ENCODE results near the gene MAD2L1BP. TPM values are rescaled to one million over a fixed set of nuclear protein-coding genes. Genes with fewer than 3 reads are reported as not detected.

Gene MAD2L1BP
- total and polyA plus RNA-seq, 2 of the 13 experiments (the other 11 are each of a cell fraction or from before 2014, with no cell fraction given): 54.2 to 55.5 TPM

DNA sequence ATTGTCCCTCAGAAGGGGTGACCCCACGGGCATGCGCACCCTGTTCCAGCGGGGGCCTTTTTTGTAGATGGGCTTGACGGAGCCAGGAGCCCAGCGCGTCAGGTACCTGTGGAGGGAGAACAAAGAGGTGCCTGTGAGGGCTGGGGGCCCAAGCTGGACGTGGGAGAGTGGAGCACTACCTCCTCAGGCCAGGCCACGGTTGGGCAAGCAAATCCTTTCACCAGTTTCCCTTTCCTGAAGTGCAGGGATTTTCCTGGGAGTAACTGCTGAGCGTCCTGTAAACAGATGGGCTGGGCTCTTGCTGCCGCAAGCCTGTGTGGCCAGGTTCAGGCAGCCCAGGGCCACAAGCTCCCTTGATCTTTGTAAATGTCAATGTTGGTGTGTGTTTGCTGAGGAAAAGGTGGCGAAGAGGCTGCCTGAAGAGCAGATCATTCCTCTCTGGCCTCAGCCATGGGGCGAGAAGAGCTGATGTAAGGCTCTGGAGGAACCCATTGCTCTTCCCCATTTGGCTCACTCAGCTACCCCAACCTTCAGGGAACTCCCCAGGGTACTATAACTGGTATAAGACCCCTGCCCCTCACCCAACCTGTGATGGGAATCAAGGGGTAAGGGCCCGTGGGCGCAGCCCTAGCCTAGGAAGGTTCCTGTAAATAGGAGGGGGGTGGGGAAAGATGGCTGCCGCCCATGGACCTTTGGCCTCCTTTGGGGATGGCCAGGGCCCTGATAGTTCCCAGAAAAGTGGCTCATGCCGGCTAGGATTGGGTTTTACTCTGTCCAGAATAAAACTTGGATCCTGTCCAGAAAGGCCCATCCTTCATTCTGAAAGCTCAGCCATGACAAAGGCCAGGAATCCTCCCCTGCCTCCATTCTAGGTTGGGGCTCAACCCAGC is 36.4 kb downstream of the MAD2L1BP start (continued):
- TF ChIP-seq, protein P1, sequence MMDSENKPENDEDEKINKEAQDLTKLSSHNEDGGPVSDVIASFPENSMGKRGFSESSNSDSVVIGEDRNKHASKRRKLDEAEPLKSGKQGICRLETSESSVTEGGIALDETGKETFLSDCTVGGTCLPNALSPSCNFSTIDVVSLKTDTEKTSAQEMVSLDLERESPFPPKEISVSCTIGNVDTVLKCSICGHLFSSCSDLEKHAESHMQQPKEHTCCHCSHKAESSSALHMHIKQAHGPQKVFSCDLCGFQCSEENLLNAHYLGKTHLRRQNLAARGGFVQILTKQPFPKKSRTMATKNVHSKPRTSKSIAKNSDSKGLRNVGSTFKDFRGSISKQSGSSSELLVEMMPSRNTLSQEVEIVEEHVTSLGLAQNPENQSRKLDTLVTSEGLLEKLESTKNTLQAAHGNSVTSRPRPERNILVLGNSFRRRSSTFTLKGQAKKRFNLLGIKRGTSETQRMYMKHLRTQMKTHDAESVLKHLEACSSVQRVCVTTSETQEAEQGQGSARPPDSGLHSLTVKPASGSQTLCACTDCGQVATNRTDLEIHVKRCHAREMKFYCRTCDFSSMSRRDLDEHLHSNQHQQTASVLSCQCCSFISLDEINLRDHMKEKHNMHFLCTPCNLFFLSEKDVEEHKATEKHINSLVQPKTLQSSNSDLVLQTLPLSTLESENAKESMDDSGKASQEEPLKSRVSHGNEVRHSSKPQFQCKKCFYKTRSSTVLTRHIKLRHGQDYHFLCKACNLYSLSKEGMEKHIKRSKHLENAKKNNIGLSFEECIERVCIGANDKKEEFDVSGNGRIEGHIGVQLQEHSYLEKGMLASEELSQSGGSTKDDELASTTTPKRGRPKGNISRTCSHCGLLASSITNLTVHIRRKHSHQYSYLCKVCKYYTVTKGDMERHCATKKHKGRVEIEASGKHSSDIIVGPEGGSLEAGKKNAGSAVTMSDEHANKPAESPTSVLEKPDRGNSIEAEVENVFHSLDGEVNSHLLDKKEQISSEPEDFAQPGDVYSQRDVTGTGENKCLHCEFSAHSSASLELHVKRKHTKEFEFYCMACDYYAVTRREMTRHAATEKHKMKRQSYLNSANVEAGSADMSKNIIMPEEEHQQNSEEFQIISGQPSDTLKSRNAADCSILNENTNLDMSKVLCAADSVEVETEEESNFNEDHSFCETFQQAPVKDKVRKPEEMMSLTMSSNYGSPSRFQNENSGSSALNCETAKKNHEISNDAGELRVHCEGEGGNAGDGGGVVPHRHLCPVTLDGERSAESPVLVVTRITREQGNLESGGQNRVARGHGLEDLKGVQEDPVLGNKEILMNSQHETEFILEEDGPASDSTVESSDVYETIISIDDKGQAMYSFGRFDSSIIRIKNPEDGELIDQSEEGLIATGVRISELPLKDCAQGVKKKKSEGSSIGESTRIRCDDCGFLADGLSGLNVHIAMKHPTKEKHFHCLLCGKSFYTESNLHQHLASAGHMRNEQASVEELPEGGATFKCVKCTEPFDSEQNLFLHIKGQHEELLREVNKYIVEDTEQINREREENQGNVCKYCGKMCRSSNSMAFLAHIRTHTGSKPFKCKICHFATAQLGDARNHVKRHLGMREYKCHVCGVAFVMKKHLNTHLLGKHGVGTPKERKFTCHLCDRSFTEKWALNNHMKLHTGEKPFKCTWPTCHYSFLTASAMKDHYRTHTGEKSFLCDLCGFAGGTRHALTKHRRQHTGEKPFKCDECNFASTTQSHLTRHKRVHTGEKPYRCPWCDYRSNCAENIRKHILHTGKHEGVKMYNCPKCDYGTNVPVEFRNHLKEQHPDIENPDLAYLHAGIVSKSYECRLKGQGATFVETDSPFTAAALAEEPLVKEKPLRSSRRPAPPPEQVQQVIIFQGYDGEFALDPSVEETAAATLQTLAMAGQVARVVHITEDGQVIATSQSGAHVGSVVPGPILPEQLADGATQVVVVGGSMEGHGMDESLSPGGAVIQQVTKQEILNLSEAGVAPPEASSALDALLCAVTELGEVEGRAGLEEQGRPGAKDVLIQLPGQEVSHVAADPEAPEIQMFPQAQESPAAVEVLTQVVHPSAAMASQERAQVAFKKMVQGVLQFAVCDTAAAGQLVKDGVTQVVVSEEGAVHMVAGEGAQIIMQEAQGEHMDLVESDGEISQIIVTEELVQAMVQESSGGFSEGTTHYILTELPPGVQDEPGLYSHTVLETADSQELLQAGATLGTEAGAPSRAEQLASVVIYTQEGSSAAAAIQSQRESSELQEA (CRISPR knock-in tag; IDR thresholded peaks at IDR 0.05; ENCODE audit: not compliant biosample characterization): no peak
- TF ChIP-seq, protein P2, sequence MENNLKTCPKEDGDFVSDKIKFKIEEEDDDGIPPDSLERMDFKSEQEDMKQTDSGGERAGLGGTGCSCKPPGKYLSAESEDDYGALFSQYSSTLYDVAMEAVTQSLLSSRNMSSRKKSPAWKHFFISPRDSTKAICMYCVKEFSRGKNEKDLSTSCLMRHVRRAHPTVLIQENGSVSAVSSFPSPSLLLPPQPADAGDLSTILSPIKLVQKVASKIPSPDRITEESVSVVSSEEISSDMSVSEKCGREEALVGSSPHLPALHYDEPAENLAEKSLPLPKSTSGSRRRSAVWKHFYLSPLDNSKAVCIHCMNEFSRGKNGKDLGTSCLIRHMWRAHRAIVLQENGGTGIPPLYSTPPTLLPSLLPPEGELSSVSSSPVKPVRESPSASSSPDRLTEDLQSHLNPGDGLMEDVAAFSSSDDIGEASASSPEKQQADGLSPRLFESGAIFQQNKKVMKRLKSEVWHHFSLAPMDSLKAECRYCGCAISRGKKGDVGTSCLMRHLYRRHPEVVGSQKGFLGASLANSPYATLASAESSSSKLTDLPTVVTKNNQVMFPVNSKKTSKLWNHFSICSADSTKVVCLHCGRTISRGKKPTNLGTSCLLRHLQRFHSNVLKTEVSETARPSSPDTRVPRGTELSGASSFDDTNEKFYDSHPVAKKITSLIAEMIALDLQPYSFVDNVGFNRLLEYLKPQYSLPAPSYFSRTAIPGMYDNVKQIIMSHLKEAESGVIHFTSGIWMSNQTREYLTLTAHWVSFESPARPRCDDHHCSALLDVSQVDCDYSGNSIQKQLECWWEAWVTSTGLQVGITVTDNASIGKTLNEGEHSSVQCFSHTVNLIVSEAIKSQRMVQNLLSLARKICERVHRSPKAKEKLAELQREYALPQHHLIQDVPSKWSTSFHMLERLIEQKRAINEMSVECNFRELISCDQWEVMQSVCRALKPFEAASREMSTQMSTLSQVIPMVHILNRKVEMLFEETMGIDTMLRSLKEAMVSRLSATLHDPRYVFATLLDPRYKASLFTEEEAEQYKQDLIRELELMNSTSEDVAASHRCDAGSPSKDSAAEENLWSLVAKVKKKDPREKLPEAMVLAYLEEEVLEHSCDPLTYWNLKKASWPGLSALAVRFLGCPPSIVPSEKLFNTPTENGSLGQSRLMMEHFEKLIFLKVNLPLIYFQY (CRISPR knock-in tag; IDR thresholded peaks at IDR 0.05; ENCODE audit: borderline replicate concordance): no peak
